ENCODE results near the gene FGF10. TPM values are rescaled to one million over a fixed set of nuclear protein-coding genes. Genes with fewer than 3 reads are reported as not detected.

Gene FGF10
- polyA plus RNA-seq, 3 donors = not detected

DNA sequence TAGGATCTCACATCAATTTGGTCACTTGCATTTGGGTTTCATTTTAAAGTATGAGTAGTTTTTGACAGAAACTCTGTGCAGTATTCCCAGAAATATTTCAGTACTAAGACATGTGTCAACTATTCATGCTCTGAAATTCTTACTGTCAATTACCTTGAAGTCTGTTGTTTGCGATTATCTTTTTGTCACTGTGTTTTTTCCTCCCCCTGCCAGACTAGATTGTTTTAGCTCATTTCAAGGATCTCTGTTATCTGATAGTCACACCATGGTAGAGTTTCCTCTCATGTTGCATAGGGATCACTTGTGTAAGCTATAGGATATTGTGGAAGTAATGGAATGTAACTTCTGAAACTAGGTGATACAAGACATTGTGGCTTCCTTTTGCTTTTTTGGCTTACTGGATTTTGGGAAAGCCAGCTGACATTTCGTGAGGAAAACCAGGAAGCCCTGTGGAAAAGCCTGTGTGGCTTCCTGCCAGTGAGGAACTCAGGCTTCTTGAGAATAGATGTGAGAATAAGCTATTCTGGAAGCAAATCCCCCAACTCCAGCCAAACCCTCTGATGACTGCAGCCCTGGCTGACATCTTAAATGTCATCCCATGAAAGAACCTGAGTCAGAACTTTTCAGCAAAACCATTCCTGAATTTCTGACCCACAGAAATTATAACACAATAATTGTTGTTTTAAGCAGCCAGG is 122.2 kb downstream of the FGF10 start:
- H3K27me3 ChIP-seq (ENCODE audit: control insufficient read depth in 2 of 2, insufficient read depth in 2 of 2, low read length in 2 of 2) = no peaks in the 10 kb centered on the region
- Mint-ChIP-seq H3K9me3 (peaks cover 0 to 6% (median 0%) of the 10 kb centered on the region in 7 donors), H3K27ac (no peak overlapping the region), H3K36me3 (no peaks in the 10 kb centered on the region), H3K4me3 (no peak overlapping the region), H3K27me3 (ENCODE audit: low read depth in 3 of 3) (peaks cover 0 to 2% (median 0%) of the 10 kb centered on the region in 3 donors), H3K4me1 (no peaks in the 10 kb centered on the region)
- DNase-seq = no peak
- H4K20me1 ChIP-seq (ENCODE audit: insufficient read depth, low read length) = no peaks in the 10 kb centered on the region
- no peaks in the 10 kb centered on the region for H3K4me1 ChIP-seq (ENCODE audit: control insufficient read depth in 1 of 2, insufficient read depth in 2 of 2, low read length in 2 of 2)
- no CpG with 5 or more reads among the region's 2 CpGs for WGBS (ENCODE audit: insufficient coverage)
- no peaks in the 10 kb centered on the region for H3K79me2 ChIP-seq (ENCODE audit: insufficient read depth, low read length)
- TF ChIP-seq, protein P1, sequence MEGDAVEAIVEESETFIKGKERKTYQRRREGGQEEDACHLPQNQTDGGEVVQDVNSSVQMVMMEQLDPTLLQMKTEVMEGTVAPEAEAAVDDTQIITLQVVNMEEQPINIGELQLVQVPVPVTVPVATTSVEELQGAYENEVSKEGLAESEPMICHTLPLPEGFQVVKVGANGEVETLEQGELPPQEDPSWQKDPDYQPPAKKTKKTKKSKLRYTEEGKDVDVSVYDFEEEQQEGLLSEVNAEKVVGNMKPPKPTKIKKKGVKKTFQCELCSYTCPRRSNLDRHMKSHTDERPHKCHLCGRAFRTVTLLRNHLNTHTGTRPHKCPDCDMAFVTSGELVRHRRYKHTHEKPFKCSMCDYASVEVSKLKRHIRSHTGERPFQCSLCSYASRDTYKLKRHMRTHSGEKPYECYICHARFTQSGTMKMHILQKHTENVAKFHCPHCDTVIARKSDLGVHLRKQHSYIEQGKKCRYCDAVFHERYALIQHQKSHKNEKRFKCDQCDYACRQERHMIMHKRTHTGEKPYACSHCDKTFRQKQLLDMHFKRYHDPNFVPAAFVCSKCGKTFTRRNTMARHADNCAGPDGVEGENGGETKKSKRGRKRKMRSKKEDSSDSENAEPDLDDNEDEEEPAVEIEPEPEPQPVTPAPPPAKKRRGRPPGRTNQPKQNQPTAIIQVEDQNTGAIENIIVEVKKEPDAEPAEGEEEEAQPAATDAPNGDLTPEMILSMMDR (IDR thresholded peaks at IDR 0.05) = no peak
- H3K36me3 ChIP-seq (replicated peaks in 1 of 2; ENCODE audit: control insufficient read depth in 1 of 2, insufficient read depth in 2 of 2, low read length in 2 of 2) = no peaks in the 10 kb centered on the region
- H3K4me3 ChIP-seq (replicated peaks in 1 of 3; ENCODE audit: low read depth in 2 of 3, low read length in 3 of 3) = no peak overlapping the region
- no peak overlapping the region for H3K9ac ChIP-seq (ENCODE audit: insufficient read depth, low read length, poor library complexity, severe bottlenecking)
- H3K9me3 ChIP-seq (replicated peaks in 1 of 2; ENCODE audit: control insufficient read depth in 1 of 2, insufficient read depth in 1 of 2, low read length in 2 of 2) = no peaks in the 10 kb centered on the region
- intact Hi-C loops (cut with micrococcal nuclease) = no loop called here
- H3K4me2 ChIP-seq (replicated peaks; ENCODE audit: extremely low read depth, low read length, poor library complexity, severe bottlenecking) = no peak overlapping the region
- no peak overlapping the region for H3K27ac ChIP-seq (ENCODE audit: low read depth in 1 of 2, low read length in 2 of 2)
- H2AFZ ChIP-seq (ENCODE audit: insufficient read depth, low read depth, low read length, poor library complexity, severe bottlenecking) = no peak overlapping the region

DNA sequence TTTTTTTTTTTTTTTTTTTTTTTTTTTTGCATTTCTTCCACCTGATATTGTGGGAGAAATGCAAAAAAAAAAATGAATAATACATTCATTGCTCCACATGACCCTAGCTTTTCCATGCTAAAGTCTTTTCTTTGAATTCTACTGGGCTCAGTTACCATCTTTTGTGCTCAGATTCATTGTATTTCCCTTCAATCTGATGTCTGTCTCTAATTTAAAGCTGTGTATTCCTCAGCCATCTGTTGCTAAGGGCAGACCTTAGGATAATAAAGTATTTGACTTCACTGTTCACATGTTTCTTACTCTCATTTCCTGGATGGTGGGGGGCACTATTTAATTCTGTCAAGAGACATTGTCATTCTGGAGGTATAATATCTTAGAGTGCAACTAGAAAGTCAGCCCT is 123.5 kb downstream of the FGF10 start:
- no peaks in the 10 kb centered on the region for H3K4me1 ChIP-seq (ENCODE audit: control insufficient read depth in 1 of 2, insufficient read depth in 2 of 2, low read length in 2 of 2)
- H2AFZ ChIP-seq (ENCODE audit: insufficient read depth, low read depth, low read length, poor library complexity, severe bottlenecking) = no peak overlapping the region
- TF ChIP-seq, protein P1 (IDR thresholded peaks at IDR 0.05) = no peak
- Mint-ChIP-seq H3K4me3 (no peak overlapping the region), H3K27me3 (ENCODE audit: low read depth in 3 of 3) (peaks cover 0 to 2% (median 0%) of the 10 kb centered on the region in 3 donors), H3K36me3 (no peaks in the 10 kb centered on the region), H3K27ac (no peak overlapping the region), H3K4me1 (no peaks in the 10 kb centered on the region), H3K9me3 (peaks cover 0 to 4% (median 0%) of the 10 kb centered on the region in 7 donors)
- H3K9ac ChIP-seq (ENCODE audit: insufficient read depth, low read length, poor library complexity, severe bottlenecking) = no peak overlapping the region
- intact Hi-C loops (cut with micrococcal nuclease) = no loop called here
- no peak overlapping the region for H3K27ac ChIP-seq (ENCODE audit: low read depth in 1 of 2, low read length in 2 of 2)
- H3K4me2 ChIP-seq (replicated peaks; ENCODE audit: extremely low read depth, low read length, poor library complexity, severe bottlenecking) = no peak overlapping the region
- H3K4me3 ChIP-seq (replicated peaks in 1 of 3; ENCODE audit: low read depth in 2 of 3, low read length in 3 of 3) = no peak overlapping the region
- no peak for DNase-seq
- no peaks in the 10 kb centered on the region for H3K36me3 ChIP-seq (replicated peaks in 1 of 2; ENCODE audit: control insufficient read depth in 1 of 2, insufficient read depth in 2 of 2, low read length in 2 of 2)
- no peaks in the 10 kb centered on the region for H3K79me2 ChIP-seq (ENCODE audit: insufficient read depth, low read length)
- H3K27me3 ChIP-seq (ENCODE audit: control insufficient read depth in 2 of 2, insufficient read depth in 2 of 2, low read length in 2 of 2) = no peaks in the 10 kb centered on the region
- H3K9me3 ChIP-seq (replicated peaks in 1 of 2; ENCODE audit: control insufficient read depth in 1 of 2, insufficient read depth in 1 of 2, low read length in 2 of 2) = no peaks in the 10 kb centered on the region
- no peaks in the 10 kb centered on the region for H4K20me1 ChIP-seq (ENCODE audit: insufficient read depth, low read length)
